ENCODE data around the gene ADGRL4.

ADGRL4 gene

GRCh38 chr1:78950826-78951225 lies 55.7 kb downstream of the ADGRL4 start:
- Histone ChIP-seq H3K4ac (ENCODE audit: low read depth in 1 of 2, low read length in 2 of 2) (no peak overlapping the region), H4K8ac (ENCODE audit: low read length) (no peak overlapping the region), H2BK120ac (ENCODE audit: low read depth, low read length) (no peak overlapping the region), H3K9me3 (ENCODE audit: control insufficient read depth, low read length) (no peaks in the 10 kb centered on the region), H3K27me3 (ENCODE audit: control insufficient read depth in 1 of 2, insufficient read depth in 1 of 2, low read length in 2 of 2) (no peaks in the 10 kb centered on the region), H3K27ac (ENCODE audit: low read length, poor library complexity, severe bottlenecking) (no peak overlapping the region), H3K36me3 (ENCODE audit: control insufficient read depth in 1 of 2, insufficient read depth in 2 of 2, low read depth in 1 of 2, low read length in 2 of 2) (no peaks in the 10 kb centered on the region), H3K14ac (ENCODE audit: low read length in 2 of 2) (no peak overlapping the region), H4K91ac (ENCODE audit: low read length) (no peak overlapping the region), H3K18ac (ENCODE audit: low read depth in 1 of 2, low read length in 2 of 2) (no peak overlapping the region), H2BK15ac (ENCODE audit: low read depth, poor library complexity, severe bottlenecking) (no peak overlapping the region), H2BK12ac (ENCODE audit: low read length in 2 of 2) (no peak overlapping the region), H3K23ac (ENCODE audit: low read length in 2 of 2) (no peak overlapping the region), H3K4me1 (ENCODE audit: control insufficient read depth, insufficient read depth, low read depth, low read length) (no peaks in the 10 kb centered on the region), H3K4me3 (ENCODE audit: insufficient read depth in 1 of 2, low read depth in 1 of 2, low read length in 2 of 2) (no peak overlapping the region), H3K79me1 (replicated peaks; ENCODE audit: low read length, poor library complexity, severe bottlenecking) (peaks cover 10% of the 10 kb centered on the region), H2BK5ac (ENCODE audit: low read depth, low read length, poor library complexity, severe bottlenecking) (no peak overlapping the region), H3K9ac (ENCODE audit: low read length) (no peak overlapping the region), H2AK5ac (ENCODE audit: low read length, severe bottlenecking) (no peak overlapping the region), H2AFZ (ENCODE audit: low read depth, low read length) (no peak overlapping the region), H3K4me2 (ENCODE audit: low read length, poor library complexity, severe bottlenecking) (no peak overlapping the region)
- WGBS = 94% methylated on average over 2 of the region's 2 CpGs
- DNase-seq = no peak

- no peak for DNase-seq
- Histone ChIP-seq H2BK15ac (ENCODE audit: low read depth, poor library complexity, severe bottlenecking) (no peak overlapping the region), H3K79me1 (replicated peaks; ENCODE audit: low read length, poor library complexity, severe bottlenecking) (peaks cover 10% of the 10 kb centered on the region), H3K14ac (ENCODE audit: low read length in 2 of 2) (no peak overlapping the region), H3K36me3 (ENCODE audit: control insufficient read depth in 1 of 2, insufficient read depth in 2 of 2, low read depth in 1 of 2, low read length in 2 of 2) (no peaks in the 10 kb centered on the region), H2BK5ac (ENCODE audit: low read depth, low read length, poor library complexity, severe bottlenecking) (no peak overlapping the region), H3K4me2 (ENCODE audit: low read length, poor library complexity, severe bottlenecking) (no peak overlapping the region), H3K27me3 (ENCODE audit: control insufficient read depth in 1 of 2, insufficient read depth in 1 of 2, low read length in 2 of 2) (no peaks in the 10 kb centered on the region), H3K4me1 (ENCODE audit: control insufficient read depth, insufficient read depth, low read depth, low read length) (no peaks in the 10 kb centered on the region), H3K4me3 (ENCODE audit: insufficient read depth in 1 of 2, low read depth in 1 of 2, low read length in 2 of 2) (no peak overlapping the region), H3K9me3 (ENCODE audit: control insufficient read depth, low read length) (no peaks in the 10 kb centered on the region), H3K27ac (ENCODE audit: low read length, poor library complexity, severe bottlenecking) (no peak overlapping the region), H2AFZ (ENCODE audit: low read depth, low read length) (no peak overlapping the region), H3K4ac (ENCODE audit: low read depth in 1 of 2, low read length in 2 of 2) (no peak overlapping the region), H2AK5ac (ENCODE audit: low read length, severe bottlenecking) (no peak overlapping the region), H4K91ac (ENCODE audit: low read length) (no peak overlapping the region), H2BK12ac (ENCODE audit: low read length in 2 of 2) (no peak overlapping the region), H3K18ac (ENCODE audit: low read depth in 1 of 2, low read length in 2 of 2) (no peak overlapping the region), H3K9ac (ENCODE audit: low read length) (no peak overlapping the region), H4K8ac (ENCODE audit: low read length) (no peak overlapping the region), H2BK120ac (ENCODE audit: low read depth, low read length) (no peak overlapping the region), H3K23ac (ENCODE audit: low read length in 2 of 2) (no peak overlapping the region)
- WGBS = no CpG with 5 or more reads among the region's 2 CpGs
Observed at GRCh38 chr1:78949227-78949626, 57.3 kb downstream of the ADGRL4 start.

GRCh38 chr1:78919150-78919549 lies 87.4 kb downstream of the ADGRL4 start:
- H2BK15ac ChIP-seq (ENCODE audit: low read depth, poor library complexity, severe bottlenecking) = no peak overlapping the region
- H3K18ac ChIP-seq (ENCODE audit: low read depth in 1 of 2, low read length in 2 of 2) = no peak overlapping the region
- H3K4ac ChIP-seq (ENCODE audit: low read depth in 1 of 2, low read length in 2 of 2) = no peak overlapping the region
- H3K27ac ChIP-seq (ENCODE audit: low read length, poor library complexity, severe bottlenecking) = no peak overlapping the region
- H3K27me3 ChIP-seq (ENCODE audit: control insufficient read depth in 1 of 2, insufficient read depth in 1 of 2, low read length in 2 of 2) = no peaks in the 10 kb centered on the region
- H3K23ac ChIP-seq (ENCODE audit: low read length in 2 of 2) = no peak overlapping the region
- no peak overlapping the region for H2BK5ac ChIP-seq (ENCODE audit: low read depth, low read length, poor library complexity, severe bottlenecking)
- H3K36me3 ChIP-seq (ENCODE audit: control insufficient read depth in 1 of 2, insufficient read depth in 2 of 2, low read depth in 1 of 2, low read length in 2 of 2) = peaks cover 0 to 22% of the 10 kb centered on the region in 2 experiments
- no peak overlapping the region for H3K14ac ChIP-seq (ENCODE audit: low read length in 2 of 2)
- no peak overlapping the region for H3K4me3 ChIP-seq (ENCODE audit: insufficient read depth in 1 of 2, low read depth in 1 of 2, low read length in 2 of 2)
- no peak overlapping the region for H3K9ac ChIP-seq (ENCODE audit: low read length)
- no peak overlapping the region for H4K91ac ChIP-seq (ENCODE audit: low read length)
- DNase-seq = no peak
- H3K79me1 ChIP-seq (replicated peaks; ENCODE audit: low read length, poor library complexity, severe bottlenecking) = peaks cover 5% of the 10 kb centered on the region
- no peak overlapping the region for H2AK5ac ChIP-seq (ENCODE audit: low read length, severe bottlenecking)
- H2BK120ac ChIP-seq (ENCODE audit: low read depth, low read length) = no peak overlapping the region
- H2BK12ac ChIP-seq (ENCODE audit: low read length in 2 of 2) = no peak overlapping the region
- H4K8ac ChIP-seq (ENCODE audit: low read length) = no peak overlapping the region
- no peak overlapping the region for H3K4me2 ChIP-seq (ENCODE audit: low read length, poor library complexity, severe bottlenecking)
- H3K4me1 ChIP-seq (ENCODE audit: control insufficient read depth, insufficient read depth, low read depth, low read length) = no peaks in the 10 kb centered on the region
- 95% methylated on average over 3 of the region's 3 CpGs for WGBS
- no peaks in the 10 kb centered on the region for H3K9me3 ChIP-seq (ENCODE audit: control insufficient read depth, low read length)
- no peak overlapping the region for H2AFZ ChIP-seq (ENCODE audit: low read depth, low read length)

- H3K4me2 ChIP-seq (ENCODE audit: low read length, poor library complexity, severe bottlenecking) = no peak overlapping the region
- no peak overlapping the region for H3K23ac ChIP-seq (ENCODE audit: low read length in 2 of 2)
- 100% methylated on average over 1 of the region's 2 CpGs for WGBS
- no peak overlapping the region for H3K27ac ChIP-seq (ENCODE audit: low read length, poor library complexity, severe bottlenecking)
- H3K27me3 ChIP-seq (ENCODE audit: control insufficient read depth in 1 of 2, insufficient read depth in 1 of 2, low read length in 2 of 2) = no peaks in the 10 kb centered on the region
- no peak overlapping the region for H4K8ac ChIP-seq (ENCODE audit: low read length)
- no peaks in the 10 kb centered on the region for H3K9me3 ChIP-seq (ENCODE audit: control insufficient read depth, low read length)
- no peak overlapping the region for H3K18ac ChIP-seq (ENCODE audit: low read depth in 1 of 2, low read length in 2 of 2)
- no peak overlapping the region for H2AK5ac ChIP-seq (ENCODE audit: low read length, severe bottlenecking)
- H3K4ac ChIP-seq (ENCODE audit: low read depth in 1 of 2, low read length in 2 of 2) = no peak overlapping the region
- H3K14ac ChIP-seq (ENCODE audit: low read length in 2 of 2) = no peak overlapping the region
- H2AFZ ChIP-seq (ENCODE audit: low read depth, low read length) = no peak overlapping the region
- H3K4me3 ChIP-seq (ENCODE audit: insufficient read depth in 1 of 2, low read depth in 1 of 2, low read length in 2 of 2) = no peak overlapping the region
- no peaks in the 10 kb centered on the region for H3K4me1 ChIP-seq (ENCODE audit: control insufficient read depth, insufficient read depth, low read depth, low read length)
- peaks cover 5% of the 10 kb centered on the region for H3K79me1 ChIP-seq (replicated peaks; ENCODE audit: low read length, poor library complexity, severe bottlenecking)
- no peak for DNase-seq
- no peak overlapping the region for H2BK5ac ChIP-seq (ENCODE audit: low read depth, low read length, poor library complexity, severe bottlenecking)
- H4K91ac ChIP-seq (ENCODE audit: low read length) = no peak overlapping the region
- H3K36me3 ChIP-seq (ENCODE audit: control insufficient read depth in 1 of 2, insufficient read depth in 2 of 2, low read depth in 1 of 2, low read length in 2 of 2) = peaks cover 0 to 22% of the 10 kb centered on the region in 2 experiments
- no peak overlapping the region for H2BK15ac ChIP-seq (ENCODE audit: low read depth, poor library complexity, severe bottlenecking)
- H2BK120ac ChIP-seq (ENCODE audit: low read depth, low read length) = no peak overlapping the region
- H3K9ac ChIP-seq (ENCODE audit: low read length) = no peak overlapping the region
- no peak overlapping the region for H2BK12ac ChIP-seq (ENCODE audit: low read length in 2 of 2)
Observed at GRCh38 chr1:78918157-78918556, 88.4 kb downstream of the ADGRL4 start.

Measured in mesenchymal stem cell (in vitro differentiated cells and primary cell).